Inflammatory macrophage treated with lipopolysaccharide for 1 hour (primary cell): Measurements from ENCODE around the gene TBC1D13.
"Not testable (repeated sequence)": the region's sequence is repeated elsewhere in the genome, so short reads cannot be mapped to it uniquely, and the experiment has no call there.

Experiments
- DNase-seq, 2 donors: peaks; one replicate each; pipeline ENCODE4 v3.0.0-alpha.2; 2020 to 2022

TBC1D13 gene

DNA sequence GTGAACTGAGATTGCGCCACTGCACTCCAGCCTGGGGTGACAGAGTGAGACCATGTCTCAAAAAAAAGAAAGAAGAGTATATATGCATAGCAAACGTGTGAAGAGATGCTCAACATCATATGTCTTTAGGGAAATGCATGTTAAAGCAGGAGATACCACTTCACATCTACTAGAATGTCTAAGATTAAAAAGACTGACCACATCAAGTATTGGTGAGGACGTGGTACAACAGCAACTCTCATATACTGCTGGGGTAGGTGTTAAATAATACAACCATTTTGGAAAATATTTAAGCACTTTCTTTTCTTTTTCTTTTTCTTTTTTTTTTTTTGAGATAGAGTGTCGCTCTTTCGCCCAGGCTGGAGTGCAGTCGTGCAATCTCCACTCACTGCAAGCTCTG, 1.6 kb upstream of the TBC1D13 start:
- DNase-seq: no peak

DNA sequence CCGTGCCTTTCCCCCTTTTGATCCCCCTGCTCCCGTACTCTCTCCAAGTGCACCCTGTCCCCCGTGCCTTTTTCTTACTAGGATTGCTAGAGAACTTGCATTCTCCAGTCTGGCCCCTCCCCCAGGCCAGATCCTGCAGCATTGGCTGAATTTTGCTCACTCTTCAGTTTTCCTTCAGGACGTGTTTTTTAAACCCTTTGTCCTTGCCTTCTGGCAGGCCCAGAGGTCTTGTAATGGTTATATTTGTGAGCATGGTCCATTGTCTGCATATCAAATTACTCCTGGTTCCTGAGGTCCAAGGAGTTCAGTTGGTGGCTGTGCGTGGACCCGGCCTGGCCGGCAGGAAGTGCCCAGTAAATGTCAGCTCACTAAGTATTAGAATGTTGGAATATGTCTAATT, 606 bp downstream of the TBC1D13 start:
- DNase-seq: peak in 1 of 2 donors; percentile 6

DNA sequence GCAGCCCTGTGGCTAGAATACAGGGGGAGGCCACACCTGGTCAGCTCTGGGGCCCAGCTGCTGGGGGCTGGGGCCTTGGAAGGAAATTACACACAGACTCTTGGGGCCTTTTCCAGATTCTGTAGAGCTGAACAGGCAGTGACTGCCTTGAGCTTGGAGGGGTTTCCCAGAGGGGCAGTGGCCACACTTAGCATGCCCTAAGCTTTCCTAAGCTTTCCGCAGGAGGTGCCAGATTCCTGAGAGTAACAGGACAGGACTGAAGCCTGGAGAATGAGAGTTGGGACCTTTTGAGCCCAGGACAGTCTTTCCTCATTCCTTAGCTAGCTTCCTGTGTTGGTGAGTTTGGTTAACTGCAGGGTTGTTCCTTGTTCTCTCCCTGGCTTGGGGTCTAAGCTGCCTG, 1.4 kb downstream of the TBC1D13 start:
- no peak for DNase-seq

DNA sequence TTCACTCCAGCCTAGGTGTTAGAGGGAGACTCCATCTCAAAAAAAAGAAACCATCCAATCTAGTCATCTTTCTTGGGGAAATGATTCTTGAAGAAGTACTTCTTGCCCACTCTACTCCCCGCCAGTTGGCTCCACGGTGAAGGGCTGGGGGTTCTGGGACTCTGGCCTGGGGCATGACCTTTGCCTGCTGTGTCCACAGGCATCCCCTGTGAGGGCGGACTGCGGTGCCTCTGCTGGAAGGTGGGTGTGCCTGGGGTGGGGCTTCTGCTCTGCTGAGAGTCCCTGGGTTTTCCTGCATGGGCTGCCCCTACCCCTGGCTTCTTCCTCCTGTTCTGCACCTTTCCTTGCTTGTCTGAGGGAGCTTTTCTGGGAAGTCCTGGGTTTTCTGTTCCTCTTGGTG, 3.5 kb downstream of the TBC1D13 start:
- peak in 1 of 2 donors; percentile 0 for DNase-seq

DNA sequence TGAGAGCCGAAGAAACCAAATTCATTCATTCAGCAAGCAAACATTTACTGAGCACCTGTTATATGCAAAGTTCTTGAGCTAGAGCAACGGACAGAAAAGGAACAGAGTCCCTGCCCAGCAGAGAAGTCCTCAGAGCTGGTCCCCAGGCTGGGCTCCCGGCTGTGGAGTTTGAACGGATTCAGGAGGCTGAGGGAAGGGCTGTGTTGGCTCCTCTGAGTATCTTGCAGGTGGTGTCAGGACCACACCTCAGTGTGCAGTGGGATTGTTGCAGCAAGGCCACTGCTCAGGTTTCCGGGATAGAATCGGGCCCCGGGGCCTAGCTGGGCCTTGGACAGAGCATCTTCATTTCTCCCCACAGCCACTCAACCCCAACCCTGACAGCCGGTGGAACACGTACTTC, 5.1 kb downstream of the TBC1D13 start:
- DNase-seq: no peak

DNA sequence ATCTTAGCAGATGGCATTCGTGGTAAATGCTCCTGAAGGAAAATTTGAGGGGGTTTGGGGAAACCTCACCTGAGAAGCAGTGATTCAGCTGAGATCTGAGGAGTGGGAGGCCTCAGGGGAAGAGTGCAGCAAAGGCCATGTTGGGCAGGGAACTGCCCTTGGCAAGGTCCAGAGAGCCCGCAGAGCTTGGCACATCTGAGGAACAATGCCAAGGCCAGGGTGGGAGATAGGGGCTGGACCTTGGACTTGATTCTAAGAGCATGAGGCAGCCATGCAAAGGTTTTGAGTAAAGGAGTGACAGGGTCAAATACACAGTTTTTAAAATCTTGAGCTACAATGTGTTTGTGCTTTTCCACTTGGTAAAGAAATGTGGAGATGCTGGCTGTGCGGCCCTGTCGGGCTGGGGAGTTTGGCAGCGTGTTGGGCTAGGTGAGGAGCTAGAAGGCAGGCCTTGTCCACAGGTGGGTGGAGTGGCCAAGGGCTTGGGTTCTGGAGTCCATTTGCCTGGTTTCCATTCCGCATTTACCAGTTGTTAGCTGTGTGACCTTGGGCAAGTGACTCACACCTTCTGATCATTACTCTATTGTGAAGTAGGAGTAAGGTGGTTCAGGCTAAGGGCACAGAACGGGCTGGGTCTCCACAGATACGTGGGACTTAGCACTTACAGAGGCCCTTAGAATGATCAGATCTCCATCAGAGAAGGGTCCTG, 6.1 kb downstream of the TBC1D13 start:
- DNase-seq: no peak

DNA sequence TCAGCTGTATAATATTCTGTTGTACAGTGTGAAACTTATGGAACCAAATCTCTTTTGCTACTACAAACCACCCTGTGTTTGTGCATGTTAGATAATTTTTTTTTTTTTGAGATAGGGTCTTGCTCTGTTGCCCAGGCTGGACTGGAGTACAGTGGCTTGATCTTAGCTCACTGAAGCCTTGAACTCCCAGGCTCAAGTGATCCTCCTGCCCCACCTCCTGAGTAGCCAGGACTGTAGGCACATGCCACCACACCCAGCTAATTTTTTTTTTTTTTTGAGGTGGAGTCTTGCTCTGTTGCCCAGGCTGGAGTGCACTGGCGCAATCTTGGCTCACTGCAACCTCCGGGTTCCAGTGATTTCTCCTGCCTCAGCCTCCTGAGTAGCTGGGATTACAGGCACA, 7.9 kb downstream of the TBC1D13 start:
- DNase-seq: not testable (repeated sequence)

DNA sequence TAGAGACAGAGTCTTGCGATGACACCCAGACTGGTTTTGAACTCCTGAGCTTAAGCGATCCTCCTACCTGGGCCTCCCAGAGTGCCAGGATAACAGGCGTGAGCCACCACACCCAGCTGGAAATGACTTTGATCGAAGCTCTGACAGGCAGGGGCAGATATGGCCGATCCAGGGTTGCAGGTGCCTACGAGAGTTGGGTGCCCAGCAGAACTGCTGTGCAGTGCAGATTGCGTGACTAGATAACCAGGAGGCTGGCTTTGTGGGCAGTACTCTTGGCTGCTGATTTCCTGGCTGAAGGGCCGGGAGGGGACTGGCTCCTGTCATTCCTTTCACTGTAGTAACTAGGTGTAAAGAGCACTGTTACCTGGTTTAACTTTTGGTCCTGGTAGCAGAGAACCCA, 11.8 kb downstream of the TBC1D13 start:
- no peak for DNase-seq

DNA sequence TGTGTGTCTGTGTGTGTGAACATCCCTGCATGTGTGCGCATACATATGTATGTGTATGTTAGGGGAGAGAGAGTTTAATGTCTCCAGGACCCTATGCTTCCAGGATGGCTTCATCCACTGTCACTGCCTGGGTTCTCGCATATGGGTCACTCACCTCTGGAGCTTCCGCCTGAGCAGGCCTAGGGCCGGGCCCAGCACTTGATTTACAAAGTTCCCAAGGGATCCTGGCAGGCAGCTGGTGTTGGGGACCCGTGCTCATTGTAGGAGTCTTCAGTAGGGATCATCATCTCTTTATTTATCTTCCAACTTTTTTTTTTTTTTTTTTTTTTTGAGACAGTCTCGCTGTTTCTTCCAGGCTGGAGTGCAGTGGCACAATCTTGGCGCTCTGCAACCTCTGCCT, 13.0 kb downstream of the TBC1D13 start:
- DNase-seq: no peak

DNA sequence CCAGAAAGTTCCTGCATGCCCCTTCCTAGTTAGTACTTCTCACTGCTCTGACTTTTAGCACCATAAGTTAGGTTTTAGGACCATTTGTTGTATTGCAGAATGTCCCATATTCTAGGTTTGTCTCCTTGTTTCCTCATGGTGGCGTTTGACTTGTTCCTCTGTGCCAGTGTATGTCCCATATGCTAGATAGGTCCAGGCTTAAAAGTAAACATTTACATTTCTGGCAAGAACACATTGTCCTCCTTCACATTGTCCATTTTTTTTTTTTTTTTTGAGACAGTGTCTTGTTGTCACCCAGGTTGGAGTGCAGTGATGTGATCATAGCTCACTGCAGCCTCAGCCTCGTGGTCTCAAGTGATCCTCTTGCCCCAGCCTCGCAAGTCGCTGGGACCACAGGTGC, 15.4 kb downstream of the TBC1D13 start:
- DNase-seq: no peak

DNA sequence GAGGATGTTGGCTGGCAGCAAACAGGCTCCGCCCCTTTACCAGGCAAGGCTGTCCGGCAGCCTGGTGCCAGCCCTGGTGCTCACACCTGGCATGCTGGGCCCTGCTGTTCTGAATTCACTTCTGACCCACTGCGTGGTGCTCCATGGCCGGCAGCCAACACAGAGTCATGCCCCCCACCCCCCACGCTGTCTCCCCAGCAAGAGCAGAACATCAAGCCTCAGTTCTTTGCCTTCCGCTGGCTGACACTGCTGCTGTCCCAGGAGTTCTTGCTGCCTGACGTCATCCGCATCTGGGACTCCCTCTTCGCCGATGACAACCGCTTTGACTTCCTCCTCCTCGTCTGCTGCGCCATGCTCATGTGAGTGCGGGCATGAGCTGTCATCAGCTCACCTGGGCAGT, 18.6 kb downstream of the TBC1D13 start:
- DNase-seq: no peak

DNA sequence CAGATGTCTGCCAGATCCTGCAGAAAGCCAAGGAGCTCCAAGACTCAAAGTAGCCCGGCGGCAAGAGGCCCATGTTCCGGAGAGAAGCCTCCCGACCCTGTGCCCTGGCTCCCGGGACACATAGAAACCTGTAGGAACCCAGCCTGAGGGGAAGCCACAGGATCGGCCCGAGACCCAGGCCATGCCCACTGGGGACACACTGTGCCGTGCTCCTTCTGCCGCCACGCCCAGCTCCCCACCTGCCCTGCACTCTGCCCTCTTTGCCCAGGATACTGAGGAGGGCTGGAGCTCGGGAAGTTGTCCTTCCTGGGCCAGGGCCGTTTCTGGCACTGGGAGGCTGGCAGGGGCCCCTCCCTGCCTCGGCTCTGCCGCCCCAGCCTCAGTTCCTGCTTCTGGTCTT, 20.8 kb downstream of the TBC1D13 start:
- DNase-seq: no peak

DNA sequence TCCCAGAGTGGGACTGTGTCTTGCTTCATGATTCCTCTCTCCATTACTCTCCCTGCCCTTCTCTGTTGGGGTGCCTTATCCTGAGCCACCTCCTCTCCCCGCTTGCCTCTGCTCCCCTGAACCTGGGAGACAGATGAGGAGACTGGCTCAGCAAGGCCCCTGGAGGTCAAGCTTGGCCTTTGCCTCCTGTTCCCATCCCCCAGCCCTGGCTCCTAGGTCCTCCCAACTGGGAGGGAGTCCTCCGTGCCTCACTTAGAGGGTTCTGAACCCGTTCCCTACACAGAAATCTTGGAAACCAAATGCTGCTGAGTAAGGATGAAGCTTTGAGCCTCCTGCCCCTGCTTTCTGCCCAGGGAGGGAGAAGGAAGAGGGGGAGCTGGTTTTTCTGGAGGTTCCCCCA, 21.5 kb downstream of the TBC1D13 start:
- no peak for DNase-seq

DNA sequence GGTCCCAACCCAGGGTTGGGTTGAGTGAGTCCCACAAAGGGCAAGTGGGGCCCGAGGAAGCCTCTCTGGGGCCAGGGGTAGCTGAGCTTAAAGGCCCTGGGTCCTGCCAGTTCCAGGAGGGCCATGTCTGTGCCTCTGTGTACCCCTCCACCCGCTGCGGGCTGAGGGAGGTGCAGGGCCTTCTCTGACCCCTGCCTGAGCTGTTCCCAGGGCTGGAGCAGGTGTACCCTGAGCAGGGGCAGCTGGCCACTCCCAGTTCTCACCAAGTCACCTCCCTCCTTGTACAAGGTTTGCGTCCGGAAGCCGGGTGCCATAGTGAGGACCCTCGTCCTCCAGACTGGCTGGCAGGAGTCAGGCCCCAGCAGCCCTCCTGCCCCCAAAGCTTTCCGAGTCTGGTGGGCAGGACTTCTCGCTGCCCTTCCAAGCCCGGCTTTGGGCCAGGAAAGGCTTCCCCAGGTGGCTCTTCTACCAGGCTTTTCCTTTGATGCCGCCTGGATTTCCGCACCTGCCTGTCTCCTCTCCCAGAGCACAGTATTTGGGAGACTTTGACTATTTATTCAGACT, 22.1 kb downstream of the TBC1D13 start:
- DNase-seq: no peak

DNA sequence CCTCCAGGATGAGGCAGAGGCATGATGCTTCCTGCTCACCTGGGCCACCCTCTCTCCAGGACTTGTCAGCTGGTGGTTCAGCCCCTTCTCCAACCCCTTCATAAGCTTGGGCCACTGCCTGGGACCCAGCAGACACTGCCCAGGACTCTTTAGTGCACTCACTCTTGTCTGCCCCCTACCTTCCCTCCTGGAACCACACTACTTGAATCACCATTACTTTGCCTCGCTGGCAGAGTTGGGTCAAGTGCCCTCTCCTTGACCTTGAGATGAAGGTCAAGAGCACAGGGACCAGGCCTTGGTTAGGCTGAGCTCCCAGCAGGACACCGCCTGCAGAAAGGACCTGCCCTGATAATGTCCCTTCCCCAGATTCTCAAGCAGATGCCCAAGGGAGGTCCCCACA, 22.8 kb downstream of the TBC1D13 start:
- DNase-seq: no peak

DNA sequence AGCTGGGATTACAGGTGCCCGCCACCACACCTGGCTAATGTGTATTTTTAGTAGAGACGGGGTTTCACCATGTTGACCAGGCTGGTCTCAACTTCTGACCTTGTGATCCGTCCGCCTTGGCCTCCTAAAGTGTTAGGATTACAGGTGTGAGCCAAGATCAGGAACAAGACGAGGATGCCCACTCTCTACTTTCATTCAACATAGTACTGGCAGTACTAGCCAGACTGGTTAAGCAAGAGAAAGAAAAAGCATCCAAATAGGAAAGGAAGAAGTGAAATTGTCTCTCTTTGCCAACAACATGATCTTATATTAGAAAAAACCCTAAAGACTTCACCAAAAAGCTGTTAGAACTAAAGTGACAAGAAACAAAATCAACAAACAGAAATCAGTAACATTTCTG, 23.8 kb downstream of the TBC1D13 start:
- DNase-seq: no peak

DNA sequence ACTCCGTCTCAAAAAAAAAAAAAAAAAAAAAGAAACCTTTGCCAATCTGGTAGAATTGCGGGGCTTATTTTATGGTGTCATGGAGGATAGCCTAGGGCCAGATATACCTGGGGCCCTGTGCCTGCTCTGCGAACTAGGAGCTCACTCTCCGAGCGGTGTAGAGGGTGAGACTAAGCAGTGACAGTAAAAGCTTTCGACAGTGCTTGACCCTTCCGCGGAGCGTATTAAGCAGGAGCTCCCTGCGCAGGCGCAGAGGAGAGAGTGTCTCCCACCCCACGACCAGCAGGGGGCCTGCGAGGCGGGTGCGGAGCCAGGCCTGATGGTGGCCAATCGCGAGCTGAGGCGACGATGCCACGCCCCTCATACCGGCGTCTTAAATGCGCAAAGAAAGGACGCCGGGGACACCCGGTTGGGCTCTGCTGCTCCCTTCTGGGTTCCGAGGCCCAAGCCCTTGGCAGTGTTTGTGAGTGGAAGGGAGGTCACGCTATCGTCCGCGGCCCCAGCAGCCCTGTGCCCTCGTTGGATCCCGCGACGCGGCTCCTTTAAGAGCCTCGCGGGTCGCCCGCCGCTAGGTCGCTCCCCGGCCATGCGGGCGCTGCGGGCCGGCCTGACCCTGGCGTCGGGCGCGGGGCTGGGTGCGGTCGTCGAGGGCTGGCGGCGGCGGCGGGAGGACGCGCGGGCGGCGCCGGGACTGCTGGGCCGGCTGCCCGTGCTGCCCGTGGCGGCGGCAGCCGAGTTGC, 31.2 kb downstream of the TBC1D13 start, which contains the start of gene ENDOG:
Gene ENDOG, plus strand, starts transcription at position 402 of the 740 bp plus-strand sequence. Its CDS starts 185 bp downstream, at position 587.
- peak; percentile 94 to 99 for DNase-seq

DNA sequence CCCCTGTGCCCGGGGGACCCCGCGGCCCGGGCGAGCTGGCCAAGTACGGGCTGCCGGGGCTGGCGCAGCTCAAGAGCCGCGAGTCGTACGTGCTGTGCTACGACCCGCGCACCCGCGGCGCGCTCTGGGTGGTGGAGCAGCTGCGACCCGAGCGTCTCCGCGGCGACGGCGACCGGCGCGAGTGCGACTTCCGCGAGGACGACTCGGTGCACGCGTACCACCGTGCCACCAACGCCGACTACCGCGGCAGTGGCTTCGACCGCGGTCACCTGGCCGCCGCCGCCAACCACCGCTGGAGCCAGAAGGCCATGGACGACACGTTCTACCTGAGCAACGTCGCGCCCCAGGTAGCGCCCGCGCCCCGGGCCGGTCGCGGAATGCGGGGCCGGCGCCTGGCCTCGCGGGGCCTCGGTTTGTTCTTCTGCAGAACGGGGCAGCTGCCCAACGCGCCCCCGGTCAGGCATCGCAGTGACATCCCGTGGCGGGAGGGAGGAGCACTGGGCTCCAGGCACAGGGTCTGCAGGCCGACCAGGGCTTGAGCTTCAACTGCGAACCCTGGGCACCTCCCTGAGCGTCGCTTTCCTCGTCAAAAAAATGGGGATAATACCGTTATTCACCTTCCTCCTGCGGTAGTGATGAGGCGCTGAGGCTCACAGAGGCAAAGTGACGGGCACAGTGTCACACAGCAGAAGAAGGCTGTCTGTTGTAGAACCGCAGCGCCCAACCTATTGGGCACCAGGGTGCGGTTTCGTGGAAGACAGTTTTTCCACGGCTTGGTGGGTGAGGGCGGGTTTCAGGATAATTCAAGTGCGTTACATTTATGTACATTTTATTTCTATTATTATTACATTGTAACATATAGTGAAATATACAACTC, 32.0 kb downstream of the TBC1D13 start:
- DNase-seq: peak in 1 of 2 donors; percentile 5

DNA sequence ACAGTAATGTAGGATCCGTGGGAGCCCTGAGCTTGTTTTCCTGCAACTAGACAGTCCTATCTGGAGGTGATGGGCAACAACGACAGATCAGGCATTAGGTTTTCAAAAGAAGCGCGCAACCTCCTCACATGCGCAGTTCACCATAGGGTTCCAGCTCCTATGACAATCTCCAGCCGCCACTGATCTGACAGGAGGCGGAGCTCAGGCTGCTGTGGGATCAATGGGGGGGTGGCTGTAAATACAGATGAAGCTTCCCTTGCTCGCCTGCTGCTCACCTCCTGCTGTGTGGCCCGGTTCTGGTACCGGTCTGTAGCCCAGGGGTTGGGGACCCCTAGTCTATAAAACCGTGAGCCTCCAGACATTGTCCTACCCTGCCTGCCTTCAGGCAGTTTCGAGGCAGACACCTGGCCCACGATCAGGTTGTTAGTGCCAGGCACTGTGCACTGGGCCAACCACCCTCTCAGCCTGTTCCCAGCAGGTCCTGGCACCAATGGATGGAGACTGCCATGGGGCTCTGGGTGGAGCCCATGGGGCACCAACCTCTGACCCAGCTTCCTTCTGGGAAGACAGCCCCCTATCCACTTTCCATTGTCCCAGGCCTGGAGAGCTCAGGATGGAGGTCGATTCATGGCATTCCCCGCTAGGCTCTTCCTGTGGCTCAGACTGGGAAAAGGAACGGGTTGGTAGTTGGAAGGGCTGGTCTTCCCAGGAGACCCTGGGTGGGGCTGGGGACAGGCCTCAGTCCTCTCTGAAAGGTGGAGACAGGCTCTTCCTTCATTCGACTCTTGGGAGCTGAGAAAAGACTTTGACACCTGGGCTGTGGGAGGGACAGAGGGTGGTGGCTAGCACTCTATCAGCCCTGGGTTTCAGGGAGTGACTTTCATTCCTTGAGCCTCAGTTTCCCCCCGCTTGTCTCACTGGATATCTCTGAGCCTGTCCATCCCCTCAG, 32.9 kb downstream of the TBC1D13 start:
- no peak for DNase-seq

DNA sequence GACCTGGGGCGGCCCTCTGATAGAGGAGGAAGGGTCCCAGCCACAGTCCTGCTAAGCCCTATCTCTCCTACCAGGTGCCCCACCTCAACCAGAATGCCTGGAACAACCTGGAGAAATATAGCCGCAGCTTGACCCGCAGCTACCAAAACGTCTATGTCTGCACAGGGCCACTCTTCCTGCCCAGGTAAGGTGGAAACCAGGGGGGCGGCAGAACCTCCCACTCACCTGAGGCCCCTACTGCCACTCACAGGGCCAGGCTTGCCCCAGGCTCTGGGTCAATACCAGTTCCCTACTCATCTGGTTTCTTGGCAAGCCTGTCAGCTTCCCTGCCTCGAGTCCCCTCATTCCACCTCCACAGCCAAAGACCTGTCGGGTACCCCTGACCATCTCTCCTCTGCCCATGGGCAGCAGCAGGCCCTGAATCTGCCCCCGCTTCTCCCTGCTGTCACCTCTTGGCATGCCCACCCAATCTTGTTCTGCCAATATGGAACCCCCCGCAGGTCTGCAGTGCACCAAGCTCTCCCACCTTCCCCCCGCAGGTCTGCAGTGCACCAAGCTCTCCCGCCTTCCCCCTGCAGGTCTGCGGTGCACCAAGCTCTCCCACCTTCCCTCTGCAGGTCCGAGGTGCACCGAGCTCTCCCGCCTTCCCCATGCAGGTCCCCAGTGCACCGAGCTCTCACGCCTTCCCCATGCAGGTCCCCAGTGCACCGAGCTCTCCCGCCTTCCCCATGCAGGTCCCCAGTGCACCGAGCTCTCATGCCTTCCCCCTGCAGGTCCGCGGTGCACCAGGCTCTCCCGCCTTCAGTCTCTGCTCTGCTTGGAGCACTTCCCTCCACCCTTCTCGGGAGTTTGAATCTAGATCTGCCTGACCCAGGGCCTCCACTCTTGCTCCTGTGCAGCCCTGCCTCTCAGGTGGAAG, 33.9 kb downstream of the TBC1D13 start:
- DNase-seq: no peak
